Kidney capillary endothelial cell (primary cell): ENCODE data around the gene MSL1.
"Not testable (repeated sequence)": the region's sequence is repeated elsewhere in the genome, so short reads cannot be mapped to it uniquely, and the experiment has no call there.

Source experiments
- DNase-seq: peaks from one replicate; pipeline ENCODE4 v3.0.0-alpha.2; 2018; ENCODE audit warnings: low spot score

The MSL1 gene

GRCh38 chr17:40130352-40131042 is 8.7 kb downstream of the MSL1 start:
- DNase-seq = no peak

- no peak for DNase-seq
Observed at GRCh38 chr17:40134184-40134583, 12.4 kb downstream of the MSL1 start.

GRCh38 chr17:40135817-40136216 is 14.0 kb downstream of the MSL1 start:
- DNase-seq = no peak

GRCh38 chr17:40139566-40140058 is 17.8 kb downstream of the MSL1 start:
- no peak for DNase-seq

- not testable (repeated sequence) for DNase-seq
Observed at GRCh38 chr17:40143166-40143565, 21.4 kb downstream of the MSL1 start.

GRCh38 chr17:40145476-40145875 is 23.7 kb downstream of the MSL1 start:
- DNase-seq = no peak

- DNase-seq = no peak
Observed at GRCh38 chr17:40148527-40148926, 26.8 kb downstream of the MSL1 start.

GRCh38 chr17:40150276-40150675 is 28.5 kb downstream of the MSL1 start:
- no peak for DNase-seq

GRCh38 chr17:40151414-40151963 is 29.7 kb downstream of the MSL1 start:
- DNase-seq = no peak

GRCh38 chr17:40153603-40154236 is 31.9 kb downstream of the MSL1 start:
- DNase-seq = no peak

- DNase-seq = no peak
Observed at GRCh38 chr17:40157973-40158372, 36.2 kb downstream of the MSL1 start.

GRCh38 chr17:40158438-40159013 is 36.8 kb downstream of the MSL1 start:
- no peak for DNase-seq

GRCh38 chr17:40159456-40159855 is 37.7 kb downstream of the MSL1 start:
- DNase-seq = no peak

- DNase-seq = no peak
Observed at GRCh38 chr17:40167685-40168261, 46.0 kb downstream of the MSL1 start.

- DNase-seq = peak; percentile 58
Observed at GRCh38 chr17:40168262-40168832, 46.6 kb downstream of the MSL1 start.

- no peak for DNase-seq
Observed at GRCh38 chr17:40170325-40170724, 48.6 kb downstream of the MSL1 start.

- DNase-seq = no peak
Observed at GRCh38 chr17:40171750-40172149, 50.0 kb downstream of the MSL1 start.

GRCh38 chr17:40173091-40173777 is 51.5 kb downstream of the MSL1 start:
- no peak for DNase-seq

- DNase-seq = no peak
Observed at GRCh38 chr17:40173778-40174135, 52.0 kb downstream of the MSL1 start.

GRCh38 chr17:40174514-40174913 is 52.7 kb downstream of the MSL1 start:
- no peak for DNase-seq

GRCh38 chr17:40175928-40176753 is 54.4 kb downstream of the MSL1 start:
- DNase-seq = no peak
